BJ (cell line): ENCODE measurements around the gene COL6A1. TPM values are rescaled to one million over a fixed set of nuclear protein-coding genes. Genes with fewer than 3 reads are reported as not detected.
"Not testable (repeated sequence)": the region's sequence is repeated elsewhere in the genome, so short reads cannot be mapped to it uniquely, and the experiment has no call there.

Source experiments
- CTCF ChIA-PET: fragments of 350-600 bp; formaldehyde crosslinking; extraction: SDS; loops from one replicate; lab custom pipeline; 2021; ENCODE audit warnings: antibody characterized with exemption, inconsistent platforms; lab: Yijun Ruan, JAX
- POLR2A ChIA-PET: fragments of 300-600 bp; sonication (Branson Sonifier 250); formaldehyde crosslinking; extraction: SDS; loops from one replicate; lab custom pipeline; 2021; ENCODE audit warnings: antibody characterized with exemption; lab: Charles Lee
- DNase-seq: peaks from one replicate; pipeline ENCODE4 v3.0.0-alpha.2; 2011; ENCODE audit warnings: low read depth
- H3K27me3 ChIP-seq: 2 replicates; pipeline ENCODE4 v1.6.0; 2011; ENCODE audit warnings: low read length; ENCODE audit not compliant: control insufficient read depth, insufficient read depth
- H3K36me3 ChIP-seq: 2 replicates; pipeline ENCODE4 v1.5.1; 2011; ENCODE audit warnings: low read length; ENCODE audit not compliant: control insufficient read depth, insufficient read depth
- H3K4me3 ChIP-seq: 2 replicates; pipeline ENCODE4 v1.5.1; 2011; ENCODE audit warnings: low read depth, mild to moderate bottlenecking, control low read depth, low read length
- polyA plus RNA-seq: library from polyadenylated mRNA; depleted of rRNA; stranded (reverse); fragments of >200 nt; gene quantifications from 2 replicates; pipeline ENCODE4 v1.2.3, GENCODE V29; 2011
- TF ChIP-seq, protein P1 (sequence below): IDR thresholded peaks from 2 replicates; pipeline ENCODE4 v1.5.1; 2011; ENCODE audit warnings: low read depth, mild to moderate bottlenecking, control low read depth, inconsistent platforms, low read length, moderate library complexity; ENCODE audit not compliant: insufficient read depth

COL6A1 gene
- polyA plus RNA-seq, 1 experiment: 672 TPM

DNA sequence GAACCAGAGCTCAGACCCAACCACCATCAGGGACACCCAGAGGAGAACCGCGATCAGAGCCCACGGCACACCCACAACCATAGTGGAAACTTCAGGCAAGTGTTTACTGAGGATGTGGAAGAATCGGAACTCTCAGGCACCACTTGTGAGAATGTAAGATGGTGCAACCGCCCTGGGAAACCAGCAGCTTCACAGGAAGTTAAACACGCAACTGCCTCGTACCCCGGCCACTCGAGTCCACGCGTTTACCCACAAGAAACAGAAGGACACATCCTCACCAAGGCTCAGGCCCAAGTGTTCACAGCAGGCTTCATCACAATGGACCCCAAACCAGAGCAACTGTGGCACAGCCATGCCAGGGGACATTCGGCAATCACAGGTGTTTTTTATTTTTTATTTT, 64.9 kb downstream of the COL6A1 start:
- H3K36me3 ChIP-seq: no peaks in the 10 kb centered on the region
- no peak overlapping the region for H3K4me3 ChIP-seq
- CTCF ChIA-PET: interaction anchor here (0.6 to 2.2 kb wide), 4 partner anchors 25 to 73 kb away, joined by 3 to 6 read pairs (median 4); no protein-coding TSS in a partner anchor
- no peaks in the 10 kb centered on the region for H3K27me3 ChIP-seq
- POLR2A ChIA-PET: no interaction called here
- TF ChIP-seq, protein P1, sequence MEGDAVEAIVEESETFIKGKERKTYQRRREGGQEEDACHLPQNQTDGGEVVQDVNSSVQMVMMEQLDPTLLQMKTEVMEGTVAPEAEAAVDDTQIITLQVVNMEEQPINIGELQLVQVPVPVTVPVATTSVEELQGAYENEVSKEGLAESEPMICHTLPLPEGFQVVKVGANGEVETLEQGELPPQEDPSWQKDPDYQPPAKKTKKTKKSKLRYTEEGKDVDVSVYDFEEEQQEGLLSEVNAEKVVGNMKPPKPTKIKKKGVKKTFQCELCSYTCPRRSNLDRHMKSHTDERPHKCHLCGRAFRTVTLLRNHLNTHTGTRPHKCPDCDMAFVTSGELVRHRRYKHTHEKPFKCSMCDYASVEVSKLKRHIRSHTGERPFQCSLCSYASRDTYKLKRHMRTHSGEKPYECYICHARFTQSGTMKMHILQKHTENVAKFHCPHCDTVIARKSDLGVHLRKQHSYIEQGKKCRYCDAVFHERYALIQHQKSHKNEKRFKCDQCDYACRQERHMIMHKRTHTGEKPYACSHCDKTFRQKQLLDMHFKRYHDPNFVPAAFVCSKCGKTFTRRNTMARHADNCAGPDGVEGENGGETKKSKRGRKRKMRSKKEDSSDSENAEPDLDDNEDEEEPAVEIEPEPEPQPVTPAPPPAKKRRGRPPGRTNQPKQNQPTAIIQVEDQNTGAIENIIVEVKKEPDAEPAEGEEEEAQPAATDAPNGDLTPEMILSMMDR: no peak
- DNase-seq: no peak

DNA sequence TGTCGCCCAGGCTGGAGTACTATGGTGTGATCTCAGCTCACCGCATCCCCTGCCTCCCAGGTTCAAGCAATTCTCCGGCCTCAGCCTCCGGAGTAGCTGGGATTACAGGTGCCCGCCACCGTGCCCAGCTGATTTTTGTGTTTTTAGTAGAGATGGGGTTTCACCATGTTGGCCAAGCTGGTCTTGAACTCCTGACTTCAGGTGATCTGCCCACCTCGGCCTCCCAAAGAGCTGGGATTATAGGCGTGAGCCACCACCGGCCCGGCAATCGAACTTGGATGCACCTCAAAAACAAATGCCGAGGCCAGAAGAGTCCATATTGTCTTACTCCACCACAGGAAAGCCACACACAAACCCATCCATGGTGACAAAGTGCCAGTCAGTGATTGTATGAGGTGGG, 65.3 kb downstream of the COL6A1 start:
- CTCF ChIA-PET: interaction anchor here (1.5 to 1.7 kb wide), 2 partner anchors 30 to 32 kb away, joined by 3 to 4 read pairs; no protein-coding TSS in a partner anchor
- H3K4me3 ChIP-seq, H3K27me3 ChIP-seq, H3K36me3 ChIP-seq, POLR2A ChIA-PET, DNase-seq: not testable (repeated sequence)

DNA sequence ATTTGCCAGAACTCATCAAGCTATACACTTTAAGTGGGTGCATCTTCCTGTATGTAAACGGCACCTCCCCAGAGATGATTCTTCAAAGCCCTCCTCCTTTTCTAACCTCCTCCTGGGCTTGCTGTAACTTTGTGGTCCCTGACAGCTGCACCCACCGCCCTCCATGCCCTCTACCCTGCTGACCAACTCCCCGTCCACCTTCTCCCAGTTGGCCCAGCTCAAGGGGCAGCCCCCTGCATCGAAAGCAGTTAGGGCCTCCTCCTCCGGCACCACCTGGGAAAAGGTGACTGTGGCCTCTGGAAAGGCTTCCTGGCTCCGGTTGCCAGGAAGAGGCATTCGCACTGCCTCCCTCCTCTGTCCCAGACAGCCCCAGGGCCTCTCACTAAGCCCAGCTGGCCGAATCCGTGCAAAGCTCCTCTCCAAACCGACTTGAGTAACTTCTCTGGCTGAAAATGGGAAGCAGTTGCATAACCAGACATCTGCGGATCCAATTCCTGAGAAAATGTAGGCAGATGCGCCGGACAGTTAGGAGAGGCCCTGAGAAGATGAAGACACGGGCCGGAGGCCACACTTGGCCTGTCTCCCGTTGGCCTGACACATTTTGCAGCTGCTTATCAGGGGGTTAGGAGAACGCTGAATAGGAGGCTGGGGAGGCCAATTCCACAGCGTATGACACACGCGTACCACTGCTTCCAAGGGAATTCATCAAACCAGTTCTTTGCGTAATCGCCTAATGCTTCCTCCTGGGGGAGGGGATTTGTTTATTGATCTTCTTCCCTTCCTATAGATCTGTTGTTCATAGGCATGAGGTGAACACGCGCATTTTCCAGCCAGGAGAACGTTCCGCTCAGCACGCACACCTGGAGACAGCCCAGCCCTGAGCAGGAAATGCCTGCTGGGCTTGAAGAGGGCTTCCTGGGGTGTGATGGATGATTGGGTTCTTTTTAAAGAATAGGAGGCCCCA, 67.6 kb downstream of the COL6A1 start:
- POLR2A ChIA-PET: interaction anchor here (0.6 kb wide), 1 partner anchor 23 kb away, joined by 4 read pairs; no protein-coding TSS in a partner anchor

DNA sequence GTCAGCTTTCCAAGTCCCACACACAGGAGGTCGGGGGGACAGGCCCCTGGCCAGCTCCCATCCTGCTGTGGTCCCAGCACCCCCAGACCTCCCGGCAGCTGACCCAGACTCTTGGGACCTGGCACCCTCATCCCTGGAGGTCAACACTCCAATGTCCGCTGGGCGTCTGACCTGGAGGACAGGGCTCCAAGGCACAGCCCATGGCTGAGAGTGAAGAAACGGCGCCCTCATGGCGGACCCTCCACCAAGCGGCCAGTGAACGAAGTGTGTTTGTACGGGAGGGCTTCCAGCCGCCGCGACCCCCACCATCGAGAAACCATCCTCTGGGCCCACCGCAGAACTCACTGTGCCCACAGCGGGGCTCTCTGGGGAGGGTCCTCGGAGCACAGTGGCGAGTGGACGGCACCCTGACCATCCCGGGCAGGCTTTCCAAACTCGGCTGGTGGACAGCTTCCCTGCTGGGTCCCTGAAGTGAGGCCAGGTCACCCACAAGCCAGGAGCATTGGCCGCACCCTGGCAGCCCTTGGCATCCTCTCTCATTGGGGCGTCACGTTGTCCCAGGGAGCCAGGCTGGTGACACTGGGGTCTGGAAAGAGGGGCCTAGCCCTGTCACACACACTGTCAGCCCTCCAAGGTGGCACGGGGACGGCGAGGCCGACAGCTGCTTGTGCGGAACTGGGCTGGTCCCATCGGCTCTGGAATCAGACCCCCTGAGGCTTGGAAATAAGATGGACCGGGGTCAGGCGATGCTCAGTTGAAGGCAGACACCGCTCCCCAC, 68.5 kb downstream of the COL6A1 start:
- ChIA-PET POLR2A (no interaction called here), CTCF (interaction anchor here (1.3 to 1.4 kb wide), 2 partner anchors 10 to 79 kb away, joined by 3 to 6 read pairs; no protein-coding TSS in a partner anchor)
- no peak overlapping the region for H3K4me3 ChIP-seq
- TF ChIP-seq, protein P1: no peak
- H3K27me3 ChIP-seq: no peaks in the 10 kb centered on the region
- no peak for DNase-seq
- H3K36me3 ChIP-seq: no peaks in the 10 kb centered on the region

More for the DNA sequence above, 67.6 kb downstream of the COL6A1 start:
- Histone ChIP-seq H3K36me3 (no peaks in the 10 kb centered on the region), H3K27me3 (no peaks in the 10 kb centered on the region), H3K4me3 (no peak overlapping the region)
- TF ChIP-seq, protein P1: no peak
- peak; percentile 100 for DNase-seq
- CTCF ChIA-PET: interaction anchor here (0.7 to 1.4 kb wide), 3 partner anchors 9 to 78 kb away, joined by 3 to 6 read pairs (median 4); no protein-coding TSS in a partner anchor

DNA sequence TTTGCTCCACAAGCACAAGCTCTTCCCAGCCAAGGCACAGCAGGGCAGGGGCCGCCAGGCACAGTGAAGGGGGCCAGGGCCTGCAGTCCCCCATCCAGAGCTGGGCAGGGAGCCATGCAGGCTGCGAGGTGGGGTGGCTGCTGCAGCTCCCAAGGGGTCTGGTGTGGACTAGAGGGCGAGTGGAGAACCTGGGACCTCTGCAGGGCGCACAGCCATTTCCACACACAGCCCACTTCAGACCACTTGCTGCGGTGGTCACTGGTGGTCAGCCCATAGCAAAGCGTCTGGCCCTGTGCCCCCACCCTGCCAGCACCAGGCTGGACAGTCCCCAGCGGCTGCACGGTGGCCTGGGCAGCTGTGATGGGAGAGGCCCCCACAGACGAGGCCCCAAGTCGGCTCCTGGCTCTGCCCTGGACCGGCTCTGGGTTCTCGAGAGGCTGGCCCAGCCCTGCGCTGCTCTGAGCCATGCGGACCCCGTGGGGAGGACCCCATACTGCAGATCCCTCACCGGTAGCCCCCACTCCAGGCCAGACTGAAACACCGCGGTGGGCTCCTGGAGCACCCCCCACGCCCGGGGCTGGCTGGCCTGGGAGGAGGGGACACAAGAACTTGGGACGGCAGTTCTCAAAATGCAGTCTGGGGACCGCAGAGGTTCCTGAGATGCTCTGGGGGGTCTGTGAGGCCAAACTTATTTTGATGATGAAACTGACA, 69.3 kb downstream of the COL6A1 start:
- TF ChIP-seq, protein P1: no peak
- H3K27me3 ChIP-seq: no peaks in the 10 kb centered on the region
- H3K4me3 ChIP-seq: no peak overlapping the region
- H3K36me3 ChIP-seq: no peaks in the 10 kb centered on the region
- CTCF ChIA-PET: no interaction called here
- no peak for DNase-seq
- POLR2A ChIA-PET: no interaction called here
